GM12878 (cell line): ENCODE data around the gene PRRX1.

Source experiments
- EP300 ChIP-seq, 2 experiments: fragments of 150-350 bp in 1 of 2; IDR thresholded peaks; 2 replicates each; pipeline ENCODE4 v1.6.1; 2011 to 2012; ENCODE audit warnings: low read depth in 2 of 2, low read length in 2 of 2, borderline replicate concordance in 1 of 2, improper control_type of control experiment in 1 of 2, inconsistent platforms in 1 of 2; ENCODE audit not compliant: control insufficient read depth in 1 of 2
- SREBF2 ChIP-seq: IDR thresholded peaks from 2 replicates; pipeline ENCODE4 v1.6.1; 2012; ENCODE audit warnings: mild to moderate bottlenecking, low read length
- TF ChIP-seq, protein P1 (sequence below): IDR thresholded peaks from 2 replicates; pipeline ENCODE4 v1.6.1; 2012; ENCODE audit warnings: mild to moderate bottlenecking, low read depth, low read length
- TF ChIP-seq, protein P2 (sequence below): IDR thresholded peaks from 2 replicates; pipeline ENCODE4 v1.6.1; 2011; ENCODE audit warnings: low read depth, mild to moderate bottlenecking, low read length, moderate library complexity, borderline replicate concordance; ENCODE audit errors: extremely low read depth
- TF ChIP-seq, protein P3 (sequence below): IDR thresholded peaks from 2 replicates; pipeline ENCODE4 v1.6.1; 2012; ENCODE audit warnings: low read depth, low read length, improper control_type of control experiment
- TF ChIP-seq, protein P4 (sequence below): IDR thresholded peaks from 2 replicates; pipeline ENCODE4 v1.6.1; 2011; ENCODE audit warnings: borderline replicate concordance, low read depth, mild to moderate bottlenecking, moderate library complexity, low read length; ENCODE audit not compliant: insufficient read depth, poor library complexity, severe bottlenecking

DNA sequence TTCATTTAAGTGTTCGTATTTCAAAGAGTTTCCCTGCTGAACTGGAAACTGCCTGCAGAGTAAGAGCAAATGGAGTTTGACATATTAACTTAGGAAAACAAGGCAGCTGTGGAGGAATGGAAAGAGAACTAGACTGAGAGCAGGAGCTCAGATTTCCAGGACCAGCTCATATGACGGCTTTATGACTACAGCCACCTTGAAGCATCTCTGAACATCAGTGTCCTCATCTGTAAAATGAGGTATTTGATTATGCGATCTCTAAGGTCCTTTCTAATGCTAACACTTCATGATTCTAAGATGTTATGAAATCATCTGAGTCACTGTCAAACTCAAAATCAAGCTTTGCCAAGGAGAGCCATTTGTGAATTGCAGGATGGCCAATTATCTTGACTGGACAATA lies 112.3 kb downstream of the PRRX1 start:
- TF ChIP-seq, protein P1, sequence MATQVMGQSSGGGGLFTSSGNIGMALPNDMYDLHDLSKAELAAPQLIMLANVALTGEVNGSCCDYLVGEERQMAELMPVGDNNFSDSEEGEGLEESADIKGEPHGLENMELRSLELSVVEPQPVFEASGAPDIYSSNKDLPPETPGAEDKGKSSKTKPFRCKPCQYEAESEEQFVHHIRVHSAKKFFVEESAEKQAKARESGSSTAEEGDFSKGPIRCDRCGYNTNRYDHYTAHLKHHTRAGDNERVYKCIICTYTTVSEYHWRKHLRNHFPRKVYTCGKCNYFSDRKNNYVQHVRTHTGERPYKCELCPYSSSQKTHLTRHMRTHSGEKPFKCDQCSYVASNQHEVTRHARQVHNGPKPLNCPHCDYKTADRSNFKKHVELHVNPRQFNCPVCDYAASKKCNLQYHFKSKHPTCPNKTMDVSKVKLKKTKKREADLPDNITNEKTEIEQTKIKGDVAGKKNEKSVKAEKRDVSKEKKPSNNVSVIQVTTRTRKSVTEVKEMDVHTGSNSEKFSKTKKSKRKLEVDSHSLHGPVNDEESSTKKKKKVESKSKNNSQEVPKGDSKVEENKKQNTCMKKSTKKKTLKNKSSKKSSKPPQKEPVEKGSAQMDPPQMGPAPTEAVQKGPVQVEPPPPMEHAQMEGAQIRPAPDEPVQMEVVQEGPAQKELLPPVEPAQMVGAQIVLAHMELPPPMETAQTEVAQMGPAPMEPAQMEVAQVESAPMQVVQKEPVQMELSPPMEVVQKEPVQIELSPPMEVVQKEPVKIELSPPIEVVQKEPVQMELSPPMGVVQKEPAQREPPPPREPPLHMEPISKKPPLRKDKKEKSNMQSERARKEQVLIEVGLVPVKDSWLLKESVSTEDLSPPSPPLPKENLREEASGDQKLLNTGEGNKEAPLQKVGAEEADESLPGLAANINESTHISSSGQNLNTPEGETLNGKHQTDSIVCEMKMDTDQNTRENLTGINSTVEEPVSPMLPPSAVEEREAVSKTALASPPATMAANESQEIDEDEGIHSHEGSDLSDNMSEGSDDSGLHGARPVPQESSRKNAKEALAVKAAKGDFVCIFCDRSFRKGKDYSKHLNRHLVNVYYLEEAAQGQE, result no peak
- no peak for TF ChIP-seq SREBF2
- no peak for TF ChIP-seq EP300 (IDR thresholded peaks at IDR 0.05; ENCODE audit: borderline replicate concordance in 1 of 2, control insufficient read depth in 1 of 2, low read depth in 2 of 2, low read length in 2 of 2)
- TF ChIP-seq, protein P2, sequence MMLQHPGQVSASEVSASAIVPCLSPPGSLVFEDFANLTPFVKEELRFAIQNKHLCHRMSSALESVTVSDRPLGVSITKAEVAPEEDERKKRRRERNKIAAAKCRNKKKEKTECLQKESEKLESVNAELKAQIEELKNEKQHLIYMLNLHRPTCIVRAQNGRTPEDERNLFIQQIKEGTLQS, result no peak
- TF ChIP-seq, protein P3, sequence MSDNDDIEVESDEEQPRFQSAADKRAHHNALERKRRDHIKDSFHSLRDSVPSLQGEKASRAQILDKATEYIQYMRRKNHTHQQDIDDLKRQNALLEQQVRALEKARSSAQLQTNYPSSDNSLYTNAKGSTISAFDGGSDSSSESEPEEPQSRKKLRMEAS, result no peak
- TF ChIP-seq, protein P4, sequence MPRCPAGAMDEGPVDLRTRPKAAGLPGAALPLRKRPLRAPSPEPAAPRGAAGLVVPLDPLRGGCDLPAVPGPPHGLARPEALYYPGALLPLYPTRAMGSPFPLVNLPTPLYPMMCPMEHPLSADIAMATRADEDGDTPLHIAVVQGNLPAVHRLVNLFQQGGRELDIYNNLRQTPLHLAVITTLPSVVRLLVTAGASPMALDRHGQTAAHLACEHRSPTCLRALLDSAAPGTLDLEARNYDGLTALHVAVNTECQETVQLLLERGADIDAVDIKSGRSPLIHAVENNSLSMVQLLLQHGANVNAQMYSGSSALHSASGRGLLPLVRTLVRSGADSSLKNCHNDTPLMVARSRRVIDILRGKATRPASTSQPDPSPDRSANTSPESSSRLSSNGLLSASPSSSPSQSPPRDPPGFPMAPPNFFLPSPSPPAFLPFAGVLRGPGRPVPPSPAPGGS, result no peak
